KMS-11 (cell line): ENCODE measurements around the gene CEP44.

Source experiments
- H2AFZ ChIP-seq: fragments of 200-600 bp; sonication (generic); 2 replicates; pipeline ENCODE4 v1.6.1; 2016; ENCODE audit warnings: antibody characterized with exemption, mixed run types, low read depth
- H3K27ac ChIP-seq: fragments of 200-600 bp; sonication (generic); 2 replicates; pipeline ENCODE4 v1.6.1; 2016; ENCODE audit warnings: mild to moderate bottlenecking, mixed run types
- H3K27me3 ChIP-seq: fragments of 200-600 bp; sonication (generic); 2 replicates; pipeline ENCODE4 v1.6.1; 2017; ENCODE audit warnings: mild to moderate bottlenecking, low read depth, mixed run types, moderate library complexity; ENCODE audit not compliant: insufficient read depth
- H3K36me3 ChIP-seq: fragments of 200-600 bp; sonication (generic); 2 replicates; pipeline ENCODE4 v1.6.1; 2017; ENCODE audit warnings: mild to moderate bottlenecking, mixed run types; ENCODE audit not compliant: insufficient read depth
- H3K4me1 ChIP-seq: fragments of 200-600 bp; sonication (generic); 2 replicates; pipeline ENCODE4 v1.6.1; 2016; ENCODE audit warnings: mild to moderate bottlenecking, low read depth, mixed run types; ENCODE audit not compliant: poor library complexity, severe bottlenecking
- H3K4me2 ChIP-seq: fragments of 200-600 bp; sonication (generic); 2 replicates; pipeline ENCODE4 v1.7.0; 2016; ENCODE audit warnings: mild to moderate bottlenecking, mixed run types
- H3K4me3 ChIP-seq: fragments of 200-600 bp; sonication (generic); IDR thresholded peaks from 2 replicates; pipeline ENCODE4 v1.6.1; 2017; ENCODE audit warnings: low read depth, low read length, mixed read lengths; ENCODE audit not compliant: insufficient read depth
- H3K79me2 ChIP-seq: fragments of 200-600 bp; sonication (generic); 2 replicates; pipeline ENCODE4 v1.6.1; 2016; ENCODE audit warnings: low read depth, mixed run types; ENCODE audit not compliant: insufficient read depth
- H3K9ac ChIP-seq: fragments of 200-600 bp; sonication (generic); 2 replicates; pipeline ENCODE4 v1.6.1; 2016; ENCODE audit warnings: mild to moderate bottlenecking, mixed run types
- H4K20me1 ChIP-seq: fragments of 200-600 bp; sonication (generic); 2 replicates; pipeline ENCODE4 v1.6.1; 2016; ENCODE audit warnings: mild to moderate bottlenecking, mixed run types; ENCODE audit not compliant: insufficient read depth
- TF ChIP-seq, protein P1 (sequence below): fragments of 200-600 bp; sonication (generic); conservative IDR thresholded peaks from 2 replicates; pipeline ENCODE4 v1.6.1; 2017; ENCODE audit warnings: low read depth, mild to moderate bottlenecking, antibody characterized with exemption, low read length, moderate library complexity, mixed read lengths

Gene CEP44

DNA sequence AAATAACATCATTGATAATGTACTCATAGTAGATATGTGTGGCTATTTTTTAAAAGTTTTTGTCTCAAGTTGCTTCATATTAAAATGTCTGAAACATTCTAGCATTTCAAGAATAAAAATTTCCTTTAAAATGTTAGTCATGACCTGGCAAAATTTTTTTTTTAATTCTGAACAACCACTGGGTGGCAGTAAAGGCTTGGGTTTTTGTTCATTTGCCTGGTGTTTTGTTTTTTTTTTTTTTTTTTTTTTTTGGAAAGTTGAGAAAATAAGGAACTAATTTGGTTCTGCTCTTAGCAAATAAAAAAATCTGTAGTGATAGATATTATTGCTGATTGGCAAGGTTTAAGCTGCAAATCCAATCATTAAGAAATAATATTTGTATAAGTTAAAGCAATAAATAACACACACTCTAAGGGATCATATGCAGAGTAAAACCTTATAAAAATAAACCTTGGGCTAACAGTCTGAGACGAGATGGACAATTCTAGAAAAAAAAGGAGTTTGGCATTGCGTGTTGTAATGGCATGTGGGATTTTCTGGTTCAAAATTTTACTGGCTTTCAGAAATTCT is 81.4 kb downstream of the CEP44 start:
- H3K27ac ChIP-seq, result no peak overlapping the region
- H3K27me3 ChIP-seq, result no peaks in the 10 kb centered on the region
- no peaks in the 10 kb centered on the region for H3K4me1 ChIP-seq
- H3K9ac ChIP-seq, result no peak overlapping the region
- H3K4me3 ChIP-seq, result no peak overlapping the region
- H4K20me1 ChIP-seq, result no peaks in the 10 kb centered on the region
- TF ChIP-seq, protein P1, sequence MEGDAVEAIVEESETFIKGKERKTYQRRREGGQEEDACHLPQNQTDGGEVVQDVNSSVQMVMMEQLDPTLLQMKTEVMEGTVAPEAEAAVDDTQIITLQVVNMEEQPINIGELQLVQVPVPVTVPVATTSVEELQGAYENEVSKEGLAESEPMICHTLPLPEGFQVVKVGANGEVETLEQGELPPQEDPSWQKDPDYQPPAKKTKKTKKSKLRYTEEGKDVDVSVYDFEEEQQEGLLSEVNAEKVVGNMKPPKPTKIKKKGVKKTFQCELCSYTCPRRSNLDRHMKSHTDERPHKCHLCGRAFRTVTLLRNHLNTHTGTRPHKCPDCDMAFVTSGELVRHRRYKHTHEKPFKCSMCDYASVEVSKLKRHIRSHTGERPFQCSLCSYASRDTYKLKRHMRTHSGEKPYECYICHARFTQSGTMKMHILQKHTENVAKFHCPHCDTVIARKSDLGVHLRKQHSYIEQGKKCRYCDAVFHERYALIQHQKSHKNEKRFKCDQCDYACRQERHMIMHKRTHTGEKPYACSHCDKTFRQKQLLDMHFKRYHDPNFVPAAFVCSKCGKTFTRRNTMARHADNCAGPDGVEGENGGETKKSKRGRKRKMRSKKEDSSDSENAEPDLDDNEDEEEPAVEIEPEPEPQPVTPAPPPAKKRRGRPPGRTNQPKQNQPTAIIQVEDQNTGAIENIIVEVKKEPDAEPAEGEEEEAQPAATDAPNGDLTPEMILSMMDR, result peak; percentile 81
- no peaks in the 10 kb centered on the region; the same call in 1 of the 2 replicates for H3K36me3 ChIP-seq
- H3K4me2 ChIP-seq, result no peak overlapping the region
- H2AFZ ChIP-seq, result no peak overlapping the region
- H3K79me2 ChIP-seq, result no peaks in the 10 kb centered on the region

- TF ChIP-seq, protein P1, result no peak
- H3K4me1 ChIP-seq, result no peaks in the 10 kb centered on the region
- H3K9ac ChIP-seq, result no peak overlapping the region
- no peaks in the 10 kb centered on the region for H3K36me3 ChIP-seq
- no peak overlapping the region for H3K4me3 ChIP-seq
- H4K20me1 ChIP-seq, result no peaks in the 10 kb centered on the region
- no peak overlapping the region for H3K27ac ChIP-seq
- no peak overlapping the region for H3K4me2 ChIP-seq
- H3K27me3 ChIP-seq, result no peaks in the 10 kb centered on the region
- H2AFZ ChIP-seq, result no peak overlapping the region
- no peaks in the 10 kb centered on the region for H3K79me2 ChIP-seq
Observed at GRCh38 chr4:174369985-174370384, 86.3 kb downstream of the CEP44 start.

DNA sequence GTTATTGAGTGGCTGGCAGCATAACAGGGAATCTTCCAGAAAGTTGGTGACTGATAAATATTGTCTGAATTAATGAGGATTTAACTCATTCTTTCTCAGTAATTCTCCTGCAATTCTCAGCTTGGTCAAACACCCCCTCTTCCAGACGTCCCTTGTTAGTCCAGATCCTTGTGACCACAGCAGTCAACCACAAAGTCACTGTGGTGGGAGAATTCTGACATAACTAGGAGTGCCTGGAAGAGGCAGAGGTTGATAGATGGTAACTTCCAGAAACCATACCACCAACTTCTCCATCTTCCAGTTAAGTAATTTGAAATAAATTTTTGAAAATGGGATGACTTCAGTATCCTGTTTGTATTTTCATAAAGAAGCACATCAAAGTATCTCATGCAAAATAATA is 90.1 kb downstream of the CEP44 start:
- Histone ChIP-seq H3K79me2 (no peaks in the 10 kb centered on the region), H3K4me3 (no peak overlapping the region), H2AFZ (no peak overlapping the region), H4K20me1 (no peaks in the 10 kb centered on the region), H3K4me1 (no peaks in the 10 kb centered on the region), H3K36me3 (no peaks in the 10 kb centered on the region), H3K27ac (no peak overlapping the region), H3K9ac (no peak overlapping the region), H3K4me2 (no peak overlapping the region), H3K27me3 (no peaks in the 10 kb centered on the region)
- TF ChIP-seq, protein P1, result no peak

DNA sequence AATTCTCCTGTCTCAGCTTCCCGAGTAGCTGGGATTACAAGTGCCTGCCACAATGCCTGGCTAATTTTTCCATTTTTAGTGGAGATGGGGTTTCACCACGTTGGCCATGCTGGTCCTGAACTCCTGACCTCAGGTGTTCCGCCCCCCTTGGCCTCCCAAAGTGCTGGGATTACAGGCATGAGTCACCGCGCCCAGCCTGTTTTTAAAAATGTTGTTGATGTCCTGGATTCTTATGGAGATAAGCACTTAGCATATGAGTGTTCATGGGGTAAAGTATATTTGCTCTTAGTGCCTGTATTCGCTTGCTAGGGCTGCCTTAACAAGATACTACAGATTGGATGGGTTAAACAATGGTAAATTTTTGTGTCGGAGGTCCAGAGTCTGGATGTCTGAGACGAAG is 91.7 kb downstream of the CEP44 start:
- H3K27me3 ChIP-seq, result no peaks in the 10 kb centered on the region
- no peak overlapping the region for H3K4me3 ChIP-seq
- no peak overlapping the region for H3K4me2 ChIP-seq
- H3K79me2 ChIP-seq, result no peaks in the 10 kb centered on the region
- H3K27ac ChIP-seq, result no peak overlapping the region
- H4K20me1 ChIP-seq, result no peaks in the 10 kb centered on the region
- H3K9ac ChIP-seq, result no peak overlapping the region
- TF ChIP-seq, protein P1, result no peak
- H2AFZ ChIP-seq, result no peak overlapping the region
- H3K4me1 ChIP-seq, result no peaks in the 10 kb centered on the region
- no peaks in the 10 kb centered on the region for H3K36me3 ChIP-seq
